Testis (tissue), 2 donors: ENCODE data around the gene TMEM169.
A peak's percentile ranks its signal among the peaks of the same experiment; 100 is the strongest.

Experiments used
- POLR2A ChIP-seq: fragments of 450-650 bp; IDR thresholded peaks from one replicate; pipeline ENCODE4 v1.6.1; 2017; ENCODE audit warnings: antibody characterized with exemption, mild to moderate bottlenecking, moderate library complexity
- TF ChIP-seq, protein P1 (sequence below), 3 experiments: fragments of 450-650 bp in 2 of 3; fragments of 200-600 bp in 1 of 3; sonication (generic) in 1 of 3; IDR thresholded peaks; one replicate each; pipeline ENCODE4 v1.5.1; 2016 to 2019; ENCODE audit warnings: antibody characterized with exemption in 3 of 3, mild to moderate bottlenecking in 2 of 3, moderate library complexity in 1 of 3

DNA sequence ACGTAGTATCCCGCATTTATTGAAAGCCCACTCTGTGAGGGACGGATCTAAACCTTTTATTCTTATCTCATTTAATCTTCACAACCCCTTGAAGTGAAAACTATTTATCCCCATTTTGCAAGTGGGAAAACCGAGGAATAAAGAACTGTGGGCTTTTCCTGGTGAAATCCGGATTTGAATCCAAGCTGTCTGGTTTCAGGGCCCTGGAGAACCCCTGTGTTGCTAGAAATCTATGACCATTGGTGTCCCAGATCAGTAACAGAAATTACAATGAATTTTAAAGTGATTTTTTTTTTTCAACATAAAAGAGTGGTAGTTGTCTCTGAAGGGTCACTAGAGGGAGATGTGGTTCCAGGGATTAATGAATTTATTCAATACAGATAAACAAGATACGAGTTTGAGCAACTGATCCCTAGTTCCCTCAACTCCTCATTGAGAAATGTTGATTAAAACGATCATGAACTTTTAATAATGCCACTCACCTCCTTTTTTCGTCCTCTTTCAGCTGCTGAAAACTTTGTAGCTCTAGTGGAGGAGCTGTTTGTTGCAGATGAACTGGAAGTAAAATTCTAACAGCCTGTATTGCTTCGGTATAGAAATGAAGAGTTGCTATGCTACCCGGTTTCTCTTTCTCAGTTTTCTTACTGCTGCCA lies 28.4 kb downstream of the TMEM169 start:
- TF ChIP-seq, protein P1, sequence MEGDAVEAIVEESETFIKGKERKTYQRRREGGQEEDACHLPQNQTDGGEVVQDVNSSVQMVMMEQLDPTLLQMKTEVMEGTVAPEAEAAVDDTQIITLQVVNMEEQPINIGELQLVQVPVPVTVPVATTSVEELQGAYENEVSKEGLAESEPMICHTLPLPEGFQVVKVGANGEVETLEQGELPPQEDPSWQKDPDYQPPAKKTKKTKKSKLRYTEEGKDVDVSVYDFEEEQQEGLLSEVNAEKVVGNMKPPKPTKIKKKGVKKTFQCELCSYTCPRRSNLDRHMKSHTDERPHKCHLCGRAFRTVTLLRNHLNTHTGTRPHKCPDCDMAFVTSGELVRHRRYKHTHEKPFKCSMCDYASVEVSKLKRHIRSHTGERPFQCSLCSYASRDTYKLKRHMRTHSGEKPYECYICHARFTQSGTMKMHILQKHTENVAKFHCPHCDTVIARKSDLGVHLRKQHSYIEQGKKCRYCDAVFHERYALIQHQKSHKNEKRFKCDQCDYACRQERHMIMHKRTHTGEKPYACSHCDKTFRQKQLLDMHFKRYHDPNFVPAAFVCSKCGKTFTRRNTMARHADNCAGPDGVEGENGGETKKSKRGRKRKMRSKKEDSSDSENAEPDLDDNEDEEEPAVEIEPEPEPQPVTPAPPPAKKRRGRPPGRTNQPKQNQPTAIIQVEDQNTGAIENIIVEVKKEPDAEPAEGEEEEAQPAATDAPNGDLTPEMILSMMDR (IDR thresholded peaks at IDR 0.05) = peak; percentile 15 to 40 (median 36)
- TF ChIP-seq POLR2A = no peak
